Left ventricle myocardium superior (tissue), 1 donor: ENCODE measurements around the gene TMPRSS7. TPM values are rescaled to one million over a fixed set of nuclear protein-coding genes. Genes with fewer than 3 reads are reported as not detected.
A peak's percentile ranks its signal among the peaks of the same experiment; 100 is the strongest.

ENCODE experiments used
- ATAC-seq: fragments of 200-7000 bp; cut with Tn5 transposase; one replicate; pipeline ENCODE4 v1.9.1; 2020; ENCODE audit warnings: mild to moderate bottlenecking, moderate library complexity
- DNase-seq: peaks from one replicate; pipeline ENCODE4 v3.0.0-alpha.2; 2020
- intact Hi-C: fragments of 100-400 bp; cut with micrococcal nuclease; formaldehyde crosslinking; loops from one replicate; pipeline ENCODE4 v1.11.0; 2022
- long read RNA-seq: library from polyadenylated mRNA; unstranded; transcript quantifications from one replicate; pipeline ENCODE4 v2.0.0, GENCODE V29; 2021
- total RNA-seq: library from RNA; stranded (reverse); fragmentation: NEBNext Ultra II Directional; extraction: Animal tissue kit (Norgen Biotek cat#: 25700); gene quantifications from one replicate; pipeline ENCODE4 v1.2.1, GENCODE V29; 2021
- donor health status: DM: no; HTN: yes; CAD: no; lungs with severe emphysema.

TMPRSS7 gene
- not detected for total RNA-seq
- long read RNA-seq = 0 reads

GRCh38 chr3:112034436-112034835, at the start of gene TMPRSS7:
Gene TMPRSS7 (plus strand): TSS chr3:112034736. CDS start chr3:112034846, 110 bp downstream.
- ATAC-seq (no peak), DNase-seq (no peak)
- intact Hi-C loops = no loop called here

GRCh38 chr3:111986800-111987199, 47.7 kb upstream of the TMPRSS7 start:
- ATAC-seq (no peak), DNase-seq (no peak)
- intact Hi-C loops = no loop called here

- intact Hi-C loops = no loop called here
- ATAC-seq (peak; percentile 82), DNase-seq (no peak)
Observed at GRCh38 chr3:111989061-111989678, 45.4 kb upstream of the TMPRSS7 start.

GRCh38 chr3:111993038-111993437, 41.5 kb upstream of the TMPRSS7 start:
- DNase-seq = no peak

GRCh38 chr3:111998636-111999483, 35.7 kb upstream of the TMPRSS7 start, which contains the start of gene TAGLN3:
Gene TAGLN3 (plus strand): TSS chr3:111998922. CDS start chr3:111999423, 501 bp downstream.
- intact Hi-C loops = no loop called here
- DNase-seq = no peak

More at GRCh38 chr3:111993038-111993437, 41.5 kb upstream of the TMPRSS7 start:
- intact Hi-C loops = no loop called here
- no peak for ATAC-seq

GRCh38 chr3:111999484-112000324, 34.8 kb upstream of the TMPRSS7 start:
- DNase-seq = no peak
- ATAC-seq = no peak
- intact Hi-C loops = no loop called here

More at GRCh38 chr3:111998636-111999483, 35.7 kb upstream of the TMPRSS7 start, which contains the start of gene TAGLN3:
- peak; percentile 62 for ATAC-seq

GRCh38 chr3:112000367-112000771, 34.2 kb upstream of the TMPRSS7 start:
- DNase-seq = no peak
- ATAC-seq = no peak
- intact Hi-C loops = no loop called here

GRCh38 chr3:112000966-112001365, 33.6 kb upstream of the TMPRSS7 start:
- ATAC-seq = no peak
- intact Hi-C loops = no loop called here
- DNase-seq = no peak

- ATAC-seq (no peak), DNase-seq (no peak)
- intact Hi-C loops = no loop called here
Observed at GRCh38 chr3:112001526-112001925, 33.0 kb upstream of the TMPRSS7 start.

GRCh38 chr3:112002096-112002971, 32.2 kb upstream of the TMPRSS7 start:
- no peak for ATAC-seq
- no peak for DNase-seq
- intact Hi-C loops = no loop called here

GRCh38 chr3:112003321-112004080, 31.0 kb upstream of the TMPRSS7 start:
- no peak for ATAC-seq
- DNase-seq = no peak
- intact Hi-C loops = no loop called here

GRCh38 chr3:112004187-112004586, 30.3 kb upstream of the TMPRSS7 start:
- intact Hi-C loops = no loop called here
- ATAC-seq = no peak
- no peak for DNase-seq

GRCh38 chr3:112004669-112005068, 29.9 kb upstream of the TMPRSS7 start:
- DNase-seq (no peak), ATAC-seq (no peak)
- intact Hi-C loops = no loop called here

- intact Hi-C loops = no loop called here
- DNase-seq (no peak), ATAC-seq (no peak)
Observed at GRCh38 chr3:112005091-112005672, 29.4 kb upstream of the TMPRSS7 start.

GRCh38 chr3:112007633-112008032, 26.9 kb upstream of the TMPRSS7 start:
- DNase-seq (peak; percentile 40), ATAC-seq (peak; percentile 53)
- intact Hi-C loops = no loop called here

GRCh38 chr3:112009670-112010069, 24.9 kb upstream of the TMPRSS7 start:
- ATAC-seq (no peak), DNase-seq (no peak)
- intact Hi-C loops = no loop called here

- DNase-seq = no peak
- no peak for ATAC-seq
- intact Hi-C loops = no loop called here
Observed at GRCh38 chr3:112010636-112011035, 23.9 kb upstream of the TMPRSS7 start.
